ENCODE results near the gene SPATA6.
"Not testable (repeated sequence)": the region's sequence is repeated elsewhere in the genome, so short reads cannot be mapped to it uniquely, and the experiment has no call there.

Gene SPATA6

DNA sequence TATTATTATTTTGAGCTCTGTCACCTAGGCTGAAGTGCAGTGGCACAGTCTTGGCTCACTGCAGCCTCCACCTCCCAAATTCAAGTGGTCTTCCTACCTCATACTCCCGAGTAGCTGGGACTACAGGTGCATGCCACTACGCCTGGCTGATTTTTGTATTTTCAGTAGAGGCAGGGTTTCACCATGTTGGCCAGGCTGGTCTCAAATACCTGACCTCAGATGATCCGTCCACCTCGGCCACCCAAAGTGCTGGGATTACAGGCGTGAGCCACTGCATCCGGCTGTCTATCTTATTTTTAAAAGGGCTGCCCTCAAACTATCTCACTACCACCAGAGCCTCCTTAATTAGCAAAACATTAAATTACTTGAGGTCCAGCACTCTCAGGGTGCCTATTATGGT lies 177.9 kb downstream of the SPATA6 start:
- H3K4me1 ChIP-seq (ENCODE audit: control insufficient read depth, insufficient read depth, low read length); H3K4me3 ChIP-seq (ENCODE audit: low read depth, low read length); H3K36me3 ChIP-seq (ENCODE audit: control insufficient read depth, insufficient read depth, low read length); H3K9me3 ChIP-seq (ENCODE audit: control insufficient read depth, insufficient read depth, low read depth, low read length); H3K9ac ChIP-seq (ENCODE audit: low read length); H3K27me3 ChIP-seq (ENCODE audit: control insufficient read depth, insufficient read depth, low read length); H3K27ac ChIP-seq (ENCODE audit: low read depth, low read length): not testable (repeated sequence)

GRCh38 chr1:48292706-48293105 lies 179.3 kb downstream of the SPATA6 start:
- H3K27me3 ChIP-seq (ENCODE audit: control insufficient read depth, insufficient read depth, low read length): no peaks in the 10 kb centered on the region
- no peak overlapping the region for H3K4me3 ChIP-seq (ENCODE audit: low read depth, low read length)
- H3K27ac ChIP-seq (ENCODE audit: low read depth, low read length): no peak overlapping the region
- no peak overlapping the region for H3K9ac ChIP-seq (ENCODE audit: low read length)
- H3K9me3 ChIP-seq (ENCODE audit: control insufficient read depth, insufficient read depth, low read depth, low read length): peaks cover 11% of the 10 kb centered on the region
- no peaks in the 10 kb centered on the region for H3K36me3 ChIP-seq (ENCODE audit: control insufficient read depth, insufficient read depth, low read length)
- H3K4me1 ChIP-seq (ENCODE audit: control insufficient read depth, insufficient read depth, low read length): peaks cover 6% of the 10 kb centered on the region

DNA sequence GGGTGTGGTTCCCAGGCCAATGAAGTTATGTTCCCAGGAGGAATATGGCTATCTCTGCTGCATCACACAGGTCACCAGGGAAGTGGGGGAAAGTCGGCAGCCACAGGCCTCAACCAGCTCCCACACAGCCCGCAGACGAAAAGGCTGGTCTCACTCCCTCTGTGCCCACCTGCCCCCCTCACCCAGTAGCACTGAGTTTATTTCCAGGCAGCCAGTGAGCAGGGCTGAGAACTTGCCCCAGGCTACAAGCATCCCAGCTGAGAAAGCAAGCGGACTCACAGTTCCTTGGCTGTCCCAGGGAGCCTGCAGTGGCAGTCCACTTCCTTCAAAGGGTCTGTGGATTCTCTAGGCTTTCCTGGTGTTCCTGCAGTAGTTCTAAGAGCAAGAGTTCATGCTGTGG lies 180.6 kb downstream of the SPATA6 start:
- H3K27ac ChIP-seq (ENCODE audit: low read depth, low read length): no peak overlapping the region
- no peaks in the 10 kb centered on the region for H3K36me3 ChIP-seq (ENCODE audit: control insufficient read depth, insufficient read depth, low read length)
- H3K4me1 ChIP-seq (ENCODE audit: control insufficient read depth, insufficient read depth, low read length): peaks cover 6% of the 10 kb centered on the region
- peaks cover 11% of the 10 kb centered on the region for H3K9me3 ChIP-seq (ENCODE audit: control insufficient read depth, insufficient read depth, low read depth, low read length)
- H3K9ac ChIP-seq (ENCODE audit: low read length): no peak overlapping the region
- no peak overlapping the region for H3K4me3 ChIP-seq (ENCODE audit: low read depth, low read length)
- no peaks in the 10 kb centered on the region for H3K27me3 ChIP-seq (ENCODE audit: control insufficient read depth, insufficient read depth, low read length)

- H3K36me3 ChIP-seq (ENCODE audit: control insufficient read depth, insufficient read depth, low read length): no peaks in the 10 kb centered on the region
- H3K9ac ChIP-seq (ENCODE audit: low read length): no peak overlapping the region
- peaks cover 11% of the 10 kb centered on the region for H3K9me3 ChIP-seq (ENCODE audit: control insufficient read depth, insufficient read depth, low read depth, low read length)
- no peaks in the 10 kb centered on the region for H3K27me3 ChIP-seq (ENCODE audit: control insufficient read depth, insufficient read depth, low read length)
- no peak overlapping the region for H3K4me3 ChIP-seq (ENCODE audit: low read depth, low read length)
- H3K4me1 ChIP-seq (ENCODE audit: control insufficient read depth, insufficient read depth, low read length): peaks cover 4% of the 10 kb centered on the region; the same call in 1 of the 2 replicates
- H3K27ac ChIP-seq (ENCODE audit: low read depth, low read length): no peak overlapping the region
These were observed 186.5 kb downstream of the SPATA6 start for GRCh38 chr1:48285525-48285924.

- H3K4me3 ChIP-seq (ENCODE audit: low read depth, low read length); H3K27me3 ChIP-seq (ENCODE audit: control insufficient read depth, insufficient read depth, low read length); H3K36me3 ChIP-seq (ENCODE audit: control insufficient read depth, insufficient read depth, low read length); H3K27ac ChIP-seq (ENCODE audit: low read depth, low read length); H3K9ac ChIP-seq (ENCODE audit: low read length); H3K4me1 ChIP-seq (ENCODE audit: control insufficient read depth, insufficient read depth, low read length): not testable (repeated sequence)
- peaks cover 11% of the 10 kb centered on the region for H3K9me3 ChIP-seq (ENCODE audit: control insufficient read depth, insufficient read depth, low read depth, low read length)
These were observed 187.1 kb downstream of the SPATA6 start for GRCh38 chr1:48284696-48285420.

DNA sequence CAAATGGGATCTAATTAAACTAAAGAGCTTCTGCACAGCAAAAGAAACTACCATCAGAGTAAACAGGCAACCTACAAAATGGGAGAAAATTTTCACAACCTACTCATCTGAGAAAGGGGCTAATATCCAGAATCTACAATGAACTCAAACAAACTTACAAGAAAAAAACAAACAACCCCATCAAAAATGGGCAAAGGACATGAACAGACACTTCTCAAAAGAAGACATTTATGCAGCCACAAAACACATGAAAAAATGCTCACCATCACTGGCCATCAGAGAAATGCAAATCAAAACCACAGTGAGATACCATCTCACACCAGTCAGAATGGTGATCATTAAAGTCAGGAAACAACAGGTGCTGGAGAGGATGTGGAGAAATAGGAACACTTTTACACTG lies 189.7 kb downstream of the SPATA6 start:
- H3K9ac ChIP-seq (ENCODE audit: low read length); H3K36me3 ChIP-seq (ENCODE audit: control insufficient read depth, insufficient read depth, low read length); H3K4me1 ChIP-seq (ENCODE audit: control insufficient read depth, insufficient read depth, low read length); H3K27me3 ChIP-seq (ENCODE audit: control insufficient read depth, insufficient read depth, low read length); H3K4me3 ChIP-seq (ENCODE audit: low read depth, low read length); H3K27ac ChIP-seq (ENCODE audit: low read depth, low read length); H3K9me3 ChIP-seq (ENCODE audit: control insufficient read depth, insufficient read depth, low read depth, low read length): not testable (repeated sequence)

- not testable (repeated sequence) for H3K4me3 ChIP-seq (ENCODE audit: low read depth, low read length); H3K36me3 ChIP-seq (ENCODE audit: control insufficient read depth, insufficient read depth, low read length); H3K4me1 ChIP-seq (ENCODE audit: control insufficient read depth, insufficient read depth, low read length); H3K27me3 ChIP-seq (ENCODE audit: control insufficient read depth, insufficient read depth, low read length); H3K9ac ChIP-seq (ENCODE audit: low read length); H3K27ac ChIP-seq (ENCODE audit: low read depth, low read length)
- peaks cover 11% of the 10 kb centered on the region for H3K9me3 ChIP-seq (ENCODE audit: control insufficient read depth, insufficient read depth, low read depth, low read length)
These were observed 194.6 kb downstream of the SPATA6 start for GRCh38 chr1:48277437-48277836.

GRCh38 chr1:48266576-48266975 lies 205.4 kb downstream of the SPATA6 start:
- H3K27me3 ChIP-seq (ENCODE audit: control insufficient read depth, insufficient read depth, low read length): no peaks in the 10 kb centered on the region
- H3K36me3 ChIP-seq (ENCODE audit: control insufficient read depth, insufficient read depth, low read length): no peaks in the 10 kb centered on the region
- H3K27ac ChIP-seq (ENCODE audit: low read depth, low read length): no peak overlapping the region
- no peak overlapping the region for H3K4me3 ChIP-seq (ENCODE audit: low read depth, low read length)
- H3K9ac ChIP-seq (ENCODE audit: low read length): no peak overlapping the region
- H3K4me1 ChIP-seq (ENCODE audit: control insufficient read depth, insufficient read depth, low read length): no peaks in the 10 kb centered on the region
- peaks cover 7% of the 10 kb centered on the region; the same call in 1 of the 2 replicates for H3K9me3 ChIP-seq (ENCODE audit: control insufficient read depth, insufficient read depth, low read depth, low read length)

DNA sequence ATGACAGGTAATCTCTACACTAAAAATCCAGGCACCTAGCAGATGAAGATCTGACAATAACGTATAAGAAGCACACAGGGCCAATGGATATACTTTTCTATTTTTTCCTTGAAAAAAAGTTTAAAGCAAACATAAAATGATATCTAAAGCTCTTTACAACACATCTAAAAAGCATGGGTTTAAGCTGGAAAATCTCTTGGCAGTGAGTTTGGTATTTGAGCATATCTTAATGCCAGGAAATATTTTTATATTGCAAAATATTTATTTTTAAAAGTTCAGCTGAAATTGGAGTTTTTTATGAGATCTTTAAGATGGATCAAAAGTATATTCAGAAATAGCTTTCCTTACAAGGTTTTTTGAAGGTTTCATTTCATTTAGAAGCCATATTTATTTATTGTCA lies 209.0 kb downstream of the SPATA6 start:
- H3K36me3 ChIP-seq (ENCODE audit: control insufficient read depth, insufficient read depth, low read length): no peaks in the 10 kb centered on the region
- H3K27ac ChIP-seq (ENCODE audit: low read depth, low read length): no peak overlapping the region
- no peaks in the 10 kb centered on the region for H3K4me1 ChIP-seq (ENCODE audit: control insufficient read depth, insufficient read depth, low read length)
- H3K9me3 ChIP-seq (ENCODE audit: control insufficient read depth, insufficient read depth, low read depth, low read length): peaks cover 7% of the 10 kb centered on the region; the same call in 1 of the 2 replicates
- H3K27me3 ChIP-seq (ENCODE audit: control insufficient read depth, insufficient read depth, low read length): no peaks in the 10 kb centered on the region
- no peak overlapping the region for H3K9ac ChIP-seq (ENCODE audit: low read length)
- no peak overlapping the region for H3K4me3 ChIP-seq (ENCODE audit: low read depth, low read length)

DNA sequence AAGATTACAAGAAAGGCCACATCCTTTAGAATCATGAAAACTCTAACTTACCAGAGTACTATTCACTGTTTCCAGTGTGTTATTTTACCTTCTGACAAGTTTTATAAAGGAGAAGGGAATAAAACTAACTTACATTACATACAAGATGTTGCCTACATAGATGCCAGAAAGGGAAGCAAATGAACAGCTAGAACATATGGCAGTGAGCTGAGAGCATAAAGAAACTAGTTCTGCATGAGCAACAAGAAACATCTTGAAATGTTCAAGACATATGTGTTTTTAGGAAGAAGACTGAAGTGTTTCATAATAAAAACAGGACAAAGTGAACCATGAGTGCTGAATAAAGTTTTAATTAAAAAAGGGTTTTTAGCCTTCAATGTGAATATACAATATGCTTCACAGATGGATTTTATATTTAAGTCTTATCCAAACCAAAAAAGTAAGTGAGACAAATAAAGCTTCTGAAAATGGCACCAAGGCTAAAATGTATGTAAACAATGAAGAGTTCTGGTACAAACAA lies 210.1 kb downstream of the SPATA6 start:
- H3K9ac ChIP-seq (ENCODE audit: low read length): no peak overlapping the region
- no peaks in the 10 kb centered on the region for H3K36me3 ChIP-seq (ENCODE audit: control insufficient read depth, insufficient read depth, low read length)
- H3K27me3 ChIP-seq (ENCODE audit: control insufficient read depth, insufficient read depth, low read length): no peaks in the 10 kb centered on the region
- H3K4me3 ChIP-seq (ENCODE audit: low read depth, low read length): no peak overlapping the region
- H3K4me1 ChIP-seq (ENCODE audit: control insufficient read depth, insufficient read depth, low read length): no peaks in the 10 kb centered on the region
- H3K27ac ChIP-seq (ENCODE audit: low read depth, low read length): no peak overlapping the region
- H3K9me3 ChIP-seq (ENCODE audit: control insufficient read depth, insufficient read depth, low read depth, low read length): no peaks in the 10 kb centered on the region

GRCh38 chr1:48258106-48258505 lies 213.9 kb downstream of the SPATA6 start:
- Histone ChIP-seq H3K27me3 (ENCODE audit: control insufficient read depth, insufficient read depth, low read length) (no peaks in the 10 kb centered on the region), H3K4me3 (ENCODE audit: low read depth, low read length) (no peak overlapping the region), H3K27ac (ENCODE audit: low read depth, low read length) (no peak overlapping the region), H3K9me3 (ENCODE audit: control insufficient read depth, insufficient read depth, low read depth, low read length) (no peaks in the 10 kb centered on the region), H3K36me3 (ENCODE audit: control insufficient read depth, insufficient read depth, low read length) (no peaks in the 10 kb centered on the region), H3K4me1 (ENCODE audit: control insufficient read depth, insufficient read depth, low read length) (no peaks in the 10 kb centered on the region), H3K9ac (ENCODE audit: low read length) (no peak overlapping the region)
